Erythroblast (primary cell): ENCODE results near the gene ACSBG1.

Experiments
- GATA1 ChIP-seq: IDR thresholded peaks from 2 replicates; pipeline ENCODE4 v1.6.1; 2011; ENCODE audit warnings: low read depth, mild to moderate bottlenecking, control low read depth, low read length, moderate library complexity
- POLR2A ChIP-seq: IDR thresholded peaks from 2 replicates; pipeline ENCODE4 v1.6.1; 2011; ENCODE audit warnings: mild to moderate bottlenecking, low read length

- TF ChIP-seq POLR2A (no peak), GATA1 (no peak)
Observed at GRCh38 chr15:78179286-78179840, 55.0 kb downstream of the ACSBG1 start.
